Breast epithelium (tissue), 3 donors: ENCODE data around the gene CCNL2.

Experiments
- POLR2A ChIP-seq: fragments of 450-650 bp; IDR thresholded peaks from one replicate; pipeline ENCODE4 v1.6.1; 2016; ENCODE audit warnings: antibody characterized with exemption, mild to moderate bottlenecking, moderate library complexity
- POLR2AphosphoS5 ChIP-seq, 3 donors: sonication (generic); formaldehyde crosslinking; IDR thresholded peaks; one replicate each; pipeline ENCODE4 v1.6.1; 2017; ENCODE audit warnings: antibody characterized with exemption in 3 of 3
- TF ChIP-seq, protein P1 (sequence below), 3 donors: fragments of 450-650 bp; IDR thresholded peaks; one replicate each; pipeline ENCODE4 v1.5.1; 2016 to 2017; ENCODE audit warnings: antibody characterized with exemption in 3 of 3, mild to moderate bottlenecking in 3 of 3, moderate library complexity in 3 of 3

DNA sequence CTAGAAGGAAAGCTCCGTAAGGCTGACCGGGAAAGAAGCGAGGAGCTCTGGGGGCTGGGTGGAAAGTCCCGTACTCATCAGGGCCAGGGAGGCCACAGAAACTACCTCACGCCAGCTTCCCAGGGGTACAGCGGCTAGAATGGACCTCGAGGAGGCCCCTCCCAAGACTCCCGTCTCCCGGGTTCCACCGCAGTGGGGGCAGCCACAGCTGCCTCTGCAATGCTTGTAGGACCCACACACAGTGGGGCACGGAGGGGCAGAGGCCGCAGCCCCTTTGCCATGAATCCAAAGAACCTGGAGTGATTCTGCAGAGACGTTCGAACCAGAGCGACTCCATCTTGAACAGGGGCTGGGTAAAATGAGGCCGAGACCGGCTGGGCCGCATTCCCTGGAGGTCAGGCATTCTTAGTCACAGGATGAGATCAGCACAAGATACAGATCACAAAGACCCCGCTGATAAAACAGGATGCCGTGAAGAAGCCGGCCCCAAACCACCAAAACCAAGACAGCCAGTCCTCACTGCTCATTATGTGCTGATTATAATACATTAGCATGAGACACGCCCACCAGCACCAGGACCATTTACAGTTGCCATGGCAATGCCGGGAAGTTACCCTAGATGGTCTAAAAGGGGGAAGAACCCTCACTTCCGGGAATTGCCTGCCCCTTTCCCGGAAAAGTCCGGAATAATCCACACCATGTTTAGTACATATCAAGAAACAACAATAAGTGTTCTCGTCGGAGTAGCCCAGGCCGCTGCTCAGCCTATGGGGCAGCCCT lies 23.5 kb upstream of the CCNL2 start:
- TF ChIP-seq, protein P1, sequence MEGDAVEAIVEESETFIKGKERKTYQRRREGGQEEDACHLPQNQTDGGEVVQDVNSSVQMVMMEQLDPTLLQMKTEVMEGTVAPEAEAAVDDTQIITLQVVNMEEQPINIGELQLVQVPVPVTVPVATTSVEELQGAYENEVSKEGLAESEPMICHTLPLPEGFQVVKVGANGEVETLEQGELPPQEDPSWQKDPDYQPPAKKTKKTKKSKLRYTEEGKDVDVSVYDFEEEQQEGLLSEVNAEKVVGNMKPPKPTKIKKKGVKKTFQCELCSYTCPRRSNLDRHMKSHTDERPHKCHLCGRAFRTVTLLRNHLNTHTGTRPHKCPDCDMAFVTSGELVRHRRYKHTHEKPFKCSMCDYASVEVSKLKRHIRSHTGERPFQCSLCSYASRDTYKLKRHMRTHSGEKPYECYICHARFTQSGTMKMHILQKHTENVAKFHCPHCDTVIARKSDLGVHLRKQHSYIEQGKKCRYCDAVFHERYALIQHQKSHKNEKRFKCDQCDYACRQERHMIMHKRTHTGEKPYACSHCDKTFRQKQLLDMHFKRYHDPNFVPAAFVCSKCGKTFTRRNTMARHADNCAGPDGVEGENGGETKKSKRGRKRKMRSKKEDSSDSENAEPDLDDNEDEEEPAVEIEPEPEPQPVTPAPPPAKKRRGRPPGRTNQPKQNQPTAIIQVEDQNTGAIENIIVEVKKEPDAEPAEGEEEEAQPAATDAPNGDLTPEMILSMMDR (IDR thresholded peaks at IDR 0.05), result no peak
- no peak for TF ChIP-seq POLR2A
- no peak for TF ChIP-seq POLR2AphosphoS5 (IDR thresholded peaks at IDR 0.05)
